Measurements from ENCODE around the gene STXBP5L.

DNA sequence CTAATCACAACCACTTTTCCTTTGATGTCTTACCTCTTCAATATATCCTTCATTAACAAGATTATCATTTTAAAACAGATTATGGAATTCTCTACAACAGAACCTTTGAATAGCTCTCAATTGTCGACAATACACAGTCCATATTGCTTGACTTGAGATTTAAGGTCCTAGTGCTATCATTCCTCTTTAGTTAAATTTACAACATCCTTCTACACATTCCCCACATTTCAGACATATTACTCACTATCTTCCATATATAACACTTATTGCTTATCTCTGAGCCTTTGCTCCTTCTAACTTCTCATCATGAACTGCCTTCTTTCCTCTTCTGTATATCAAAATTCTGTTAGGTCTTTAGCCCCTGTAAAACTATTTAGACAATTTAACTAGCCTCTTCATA is 247.0 kb downstream of the STXBP5L start:
- TF ChIP-seq, protein P1, sequence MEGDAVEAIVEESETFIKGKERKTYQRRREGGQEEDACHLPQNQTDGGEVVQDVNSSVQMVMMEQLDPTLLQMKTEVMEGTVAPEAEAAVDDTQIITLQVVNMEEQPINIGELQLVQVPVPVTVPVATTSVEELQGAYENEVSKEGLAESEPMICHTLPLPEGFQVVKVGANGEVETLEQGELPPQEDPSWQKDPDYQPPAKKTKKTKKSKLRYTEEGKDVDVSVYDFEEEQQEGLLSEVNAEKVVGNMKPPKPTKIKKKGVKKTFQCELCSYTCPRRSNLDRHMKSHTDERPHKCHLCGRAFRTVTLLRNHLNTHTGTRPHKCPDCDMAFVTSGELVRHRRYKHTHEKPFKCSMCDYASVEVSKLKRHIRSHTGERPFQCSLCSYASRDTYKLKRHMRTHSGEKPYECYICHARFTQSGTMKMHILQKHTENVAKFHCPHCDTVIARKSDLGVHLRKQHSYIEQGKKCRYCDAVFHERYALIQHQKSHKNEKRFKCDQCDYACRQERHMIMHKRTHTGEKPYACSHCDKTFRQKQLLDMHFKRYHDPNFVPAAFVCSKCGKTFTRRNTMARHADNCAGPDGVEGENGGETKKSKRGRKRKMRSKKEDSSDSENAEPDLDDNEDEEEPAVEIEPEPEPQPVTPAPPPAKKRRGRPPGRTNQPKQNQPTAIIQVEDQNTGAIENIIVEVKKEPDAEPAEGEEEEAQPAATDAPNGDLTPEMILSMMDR (IDR thresholded peaks at IDR 0.05): no peak
- TF ChIP-seq POLR2A (IDR thresholded peaks at IDR 0.05): no peak
